Keratinocyte (primary cell): ENCODE data around the gene SPCS3. TPM values are rescaled to one million over a fixed set of nuclear protein-coding genes. Genes with fewer than 3 reads are reported as not detected.

Source experiments
- DNase-seq: peaks from one replicate; pipeline ENCODE4 v3.0.0-alpha.2; 2011; ENCODE audit warnings: low read depth, missing footprints, low spot score
- FAIRE-seq: peaks from 2 replicates; lab custom pipeline; 2011; peaks lifted over from hg19 to GRCh38; lab: Jason Lieb, UNC
- H2AFZ ChIP-seq: 2 replicates; pipeline ENCODE4 v1.6.0; 2012; ENCODE audit warnings: low read length, control low read depth, inconsistent platforms; ENCODE audit not compliant: control insufficient read depth
- H3K27ac ChIP-seq: 2 replicates; pipeline ENCODE4 v1.5.1; 2011; ENCODE audit warnings: low read length; ENCODE audit not compliant: control insufficient read depth, insufficient read depth
- H3K27me3 ChIP-seq: 3 replicates; pipeline ENCODE4 v1.6.0; 2011; ENCODE audit warnings: low read length; ENCODE audit not compliant: control insufficient read depth, insufficient read depth; ENCODE audit errors: extremely low read depth
- H3K36me3 ChIP-seq, 2 experiments: 2 replicates in 1 of 2; 3 replicates in 1 of 2; pipeline ENCODE4 v1.5.1; 2011; ENCODE audit warnings: low read length in 2 of 2, mild to moderate bottlenecking in 1 of 2; ENCODE audit not compliant: control insufficient read depth in 2 of 2, insufficient read depth in 2 of 2; ENCODE audit errors: extremely low read depth in 1 of 2
- H3K4me1 ChIP-seq: 3 replicates; pipeline ENCODE4 v1.5.1; 2011; ENCODE audit warnings: low read length; ENCODE audit not compliant: control insufficient read depth, insufficient read depth; ENCODE audit errors: extremely low read depth
- H3K4me2 ChIP-seq: 3 replicates; pipeline ENCODE4 v1.6.0; 2011; ENCODE audit warnings: low read depth, low read length; ENCODE audit not compliant: control insufficient read depth, insufficient read depth; ENCODE audit errors: extremely low read depth
- H3K4me3 ChIP-seq, 3 experiments: fragments of 200-600 bp in 1 of 3; sonication (generic) in 1 of 3; 2 replicates in 2 of 3; 3 replicates in 1 of 3; pipeline ENCODE4 v1.5.1; 2011 to 2016; ENCODE audit warnings: low read length in 3 of 3, mild to moderate bottlenecking in 3 of 3, control low read depth in 2 of 3, inconsistent platforms in 1 of 3, low read depth in 1 of 3, mixed read lengths in 1 of 3, mixed run types in 1 of 3, moderate library complexity in 1 of 3; ENCODE audit not compliant: control insufficient read depth in 2 of 3, insufficient read depth in 2 of 3; ENCODE audit errors: extremely low read depth in 1 of 3
- H3K79me2 ChIP-seq: 2 replicates; pipeline ENCODE4 v1.6.0; 2012; ENCODE audit warnings: low read length; ENCODE audit not compliant: control insufficient read depth, insufficient read depth
- H3K9ac ChIP-seq: 3 replicates; pipeline ENCODE4 v1.6.0; 2011; ENCODE audit warnings: low read length; ENCODE audit not compliant: control insufficient read depth, insufficient read depth; ENCODE audit errors: extremely low read depth
- H3K9me1 ChIP-seq: 3 replicates; pipeline ENCODE4 v1.6.0; 2011; ENCODE audit warnings: low read length; ENCODE audit not compliant: control insufficient read depth, insufficient read depth; ENCODE audit errors: extremely low read depth
- H3K9me3 ChIP-seq: 2 replicates; pipeline ENCODE4 v1.5.1; 2012; ENCODE audit warnings: low read depth, low read length; ENCODE audit not compliant: control insufficient read depth
- H4K20me1 ChIP-seq: 3 replicates; pipeline ENCODE4 v1.6.0; 2011; ENCODE audit warnings: low read length; ENCODE audit not compliant: control insufficient read depth, insufficient read depth; ENCODE audit errors: extremely low read depth
- EZH2 ChIP-seq: IDR thresholded peaks from one replicate; pipeline ENCODE4 v1.6.1; 2012; ENCODE audit warnings: inconsistent platforms, mild to moderate bottlenecking, low read length, moderate library complexity
- dilution Hi-C: fragments of 300-500 bp; cut with MboI; formaldehyde crosslinking; loops from one replicate; pipeline ENCODE4 v1.7.0; 2020; ENCODE audit warnings: low sequenced_read_pairs; ENCODE audit not compliant: extremely low pct_ligation_motif_present
- polyA plus RNA-seq, 5 experiments: library from polyadenylated mRNA; depleted of rRNA in 3 of 5; stranded (reverse) in 3 of 5; stranded (forward) in 1 of 5; unstranded in 1 of 5; fragments of >200 nt; gene quantifications; 1 replicate in 1 of 5; 2 replicates in 3 of 5; 3 replicates in 1 of 5; pipeline versions ENCODE4 v1.2.1 to v1.2.3, GENCODE V29; 2011 to 2012; ENCODE audit warnings: missing spikeins in 2 of 5, low read depth in 1 of 5, low replicate concordance in 1 of 5
- TF ChIP-seq, protein P1 (sequence below), 3 experiments: IDR thresholded peaks in 1 of 3; conservative IDR thresholded peaks in 1 of 3; optimal IDR thresholded peaks in 1 of 3; 2 replicates in 2 of 3; 3 replicates in 1 of 3; pipeline versions ENCODE3 to v1.5.1; 2011; ENCODE audit warnings: low read length in 3 of 3, mild to moderate bottlenecking in 3 of 3, moderate library complexity in 2 of 3, control low read depth in 1 of 3, inconsistent platforms in 1 of 3; ENCODE audit not compliant: insufficient read depth in 2 of 3; ENCODE audit errors: extremely low read depth in 1 of 3

SPCS3 gene
- polyA plus RNA-seq, 1 donor (not counting 4 experiments of a cell fraction or from before 2014, with no cell fraction given): 59.3 TPM

DNA sequence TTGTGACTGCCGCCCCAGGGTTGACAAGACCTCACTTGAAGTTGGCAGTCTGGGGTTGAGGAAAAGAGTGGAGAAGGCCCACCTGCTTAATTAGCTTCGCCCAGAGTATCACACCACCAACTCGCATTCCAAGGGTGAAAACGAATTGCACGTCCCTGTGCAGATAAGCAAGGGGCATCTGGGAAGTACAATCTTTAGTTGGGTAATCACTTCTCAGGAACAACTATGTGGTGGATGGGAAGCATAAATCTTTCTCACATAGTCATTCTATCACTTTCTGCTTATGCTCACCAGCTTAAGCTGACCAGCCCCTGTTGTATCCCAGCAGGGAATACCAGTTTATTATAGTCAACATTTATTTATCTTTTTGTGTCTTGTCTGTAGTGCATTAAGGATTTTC, 14.3 kb downstream of the SPCS3 start:
- no peak overlapping the region for H3K4me2 ChIP-seq
- no peaks in the 10 kb centered on the region for H3K79me2 ChIP-seq

DNA sequence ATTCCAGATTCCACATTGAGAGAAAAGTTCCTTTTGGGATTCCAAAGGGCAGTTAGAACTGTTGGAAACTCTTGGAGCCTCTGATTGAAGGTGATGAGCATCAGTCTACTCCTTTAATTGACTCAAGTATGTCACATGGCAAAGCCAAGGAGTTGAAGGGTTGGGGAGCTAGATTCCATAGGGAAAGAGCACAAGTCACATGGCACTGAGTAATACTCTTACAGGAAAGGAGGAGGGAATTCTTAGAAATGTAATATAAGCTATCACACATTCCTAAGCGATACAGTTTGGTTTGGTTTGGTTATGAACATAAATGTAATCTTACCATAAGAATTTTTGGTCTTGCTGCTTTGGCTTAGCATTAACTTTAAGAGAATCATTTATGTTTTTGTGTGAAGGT, 15.7 kb downstream of the SPCS3 start:
- FAIRE-seq (no peak), DNase-seq (no peak)
- Histone ChIP-seq H2AFZ (no peak overlapping the region), H3K79me2 (no peaks in the 10 kb centered on the region), H4K20me1 (no peaks in the 10 kb centered on the region), H3K4me1 (no peaks in the 10 kb centered on the region), H3K4me2 (no peak overlapping the region), H3K9me3 (no peaks in the 10 kb centered on the region), H3K4me3 (no peak overlapping the region), H3K27me3 (no peaks in the 10 kb centered on the region), H3K36me3 (peaks cover 0 to 6% of the 10 kb centered on the region in 2 experiments), H3K9ac (no peak overlapping the region), H3K9me1 (no peaks in the 10 kb centered on the region), H3K27ac (no peak overlapping the region)
- TF ChIP-seq, protein P1, sequence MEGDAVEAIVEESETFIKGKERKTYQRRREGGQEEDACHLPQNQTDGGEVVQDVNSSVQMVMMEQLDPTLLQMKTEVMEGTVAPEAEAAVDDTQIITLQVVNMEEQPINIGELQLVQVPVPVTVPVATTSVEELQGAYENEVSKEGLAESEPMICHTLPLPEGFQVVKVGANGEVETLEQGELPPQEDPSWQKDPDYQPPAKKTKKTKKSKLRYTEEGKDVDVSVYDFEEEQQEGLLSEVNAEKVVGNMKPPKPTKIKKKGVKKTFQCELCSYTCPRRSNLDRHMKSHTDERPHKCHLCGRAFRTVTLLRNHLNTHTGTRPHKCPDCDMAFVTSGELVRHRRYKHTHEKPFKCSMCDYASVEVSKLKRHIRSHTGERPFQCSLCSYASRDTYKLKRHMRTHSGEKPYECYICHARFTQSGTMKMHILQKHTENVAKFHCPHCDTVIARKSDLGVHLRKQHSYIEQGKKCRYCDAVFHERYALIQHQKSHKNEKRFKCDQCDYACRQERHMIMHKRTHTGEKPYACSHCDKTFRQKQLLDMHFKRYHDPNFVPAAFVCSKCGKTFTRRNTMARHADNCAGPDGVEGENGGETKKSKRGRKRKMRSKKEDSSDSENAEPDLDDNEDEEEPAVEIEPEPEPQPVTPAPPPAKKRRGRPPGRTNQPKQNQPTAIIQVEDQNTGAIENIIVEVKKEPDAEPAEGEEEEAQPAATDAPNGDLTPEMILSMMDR (optimal IDR thresholded peaks at IDR 0.05 in 1 of 3, IDR thresholded peaks at IDR 0.05 in 1 of 3, conservative IDR thresholded peaks at IDR 0.05 in 1 of 3; ENCODE audit: extremely low read depth in 1 of 3, insufficient read depth in 2 of 3, low read length in 3 of 3): no peak
- no peak for TF ChIP-seq EZH2
- dilution Hi-C loops: loop anchor here (25.0 kb wide), 1 partner anchor 298 kb away; no protein-coding TSS in a partner anchor

More for the DNA sequence above, 14.3 kb downstream of the SPCS3 start:
- Histone ChIP-seq H3K9ac (no peak overlapping the region), H3K4me1 (no peaks in the 10 kb centered on the region), H3K27me3 (no peaks in the 10 kb centered on the region), H4K20me1 (no peaks in the 10 kb centered on the region), H2AFZ (no peak overlapping the region), H3K9me1 (no peaks in the 10 kb centered on the region), H3K4me3 (no peak overlapping the region), H3K36me3 (peaks cover 0 to 6% of the 10 kb centered on the region in 2 experiments), H3K9me3 (no peaks in the 10 kb centered on the region), H3K27ac (no peak overlapping the region)
- FAIRE-seq (no peak), DNase-seq (no peak)
- dilution Hi-C loops: loop anchor here (25.0 kb wide), 1 partner anchor 297 kb away; no protein-coding TSS in a partner anchor
- TF ChIP-seq, protein P1 (optimal IDR thresholded peaks at IDR 0.05 in 1 of 3, IDR thresholded peaks at IDR 0.05 in 1 of 3, conservative IDR thresholded peaks at IDR 0.05 in 1 of 3; ENCODE audit: extremely low read depth in 1 of 3, insufficient read depth in 2 of 3, low read length in 3 of 3): no peak
- TF ChIP-seq EZH2: no peak
